Thymus (tissue), 11 donors: ENCODE data around the gene PFN4. TPM values are rescaled to one million over a fixed set of nuclear protein-coding genes. Genes with fewer than 3 reads are reported as not detected.

Source experiments
- DNase-seq, 9 donors: peaks; one replicate each; pipeline ENCODE4 v3.0.0-alpha.2; 2013; ENCODE audit warnings: low spot score in 9 of 9, low read depth in 6 of 9, missing footprints in 1 of 9
- H3K27ac ChIP-seq, 2 donors: one replicate each; pipeline ENCODE4 v1.5.1; 2013; ENCODE audit warnings: control low read depth in 1 of 2, low read depth in 1 of 2, low read length in 1 of 2, mild to moderate bottlenecking in 1 of 2, moderate library complexity in 1 of 2
- H3K27me3 ChIP-seq, 2 donors: one replicate each; pipeline ENCODE4 v1.5.1; 2013; ENCODE audit warnings: low read length in 1 of 2; ENCODE audit not compliant: control insufficient read depth in 2 of 2, insufficient read depth in 1 of 2
- H3K36me3 ChIP-seq, 2 donors: one replicate each; pipeline ENCODE4 v1.5.1; 2013; ENCODE audit warnings: low read length in 1 of 2, mild to moderate bottlenecking in 1 of 2, moderate library complexity in 1 of 2; ENCODE audit not compliant: control insufficient read depth in 2 of 2, insufficient read depth in 2 of 2
- H3K4me1 ChIP-seq, 2 donors: one replicate each; pipeline ENCODE4 v1.5.1; 2013; ENCODE audit warnings: low read length in 2 of 2; ENCODE audit not compliant: control insufficient read depth in 2 of 2, insufficient read depth in 2 of 2
- H3K4me3 ChIP-seq, 2 donors: one replicate each; pipeline ENCODE4 v1.5.1; 2013; ENCODE audit warnings: low read length in 2 of 2, control low read depth in 1 of 2, mild to moderate bottlenecking in 1 of 2
- H3K9me3 ChIP-seq, 2 donors: one replicate each; pipeline ENCODE4 v1.5.1; 2013; ENCODE audit warnings: low read length in 1 of 2, mild to moderate bottlenecking in 1 of 2; ENCODE audit not compliant: control insufficient read depth in 2 of 2, insufficient read depth in 1 of 2
- WGBS: extraction: QIAGEN DNeasy Blood & Tissue Kit; methylation state at CpG from one replicate; pipeline ENCODE4 v1.1.7; 2013; 5-methylcytosine and 5-hydroxymethylcytosine counted together
- polyA plus RNA-seq: library from polyadenylated mRNA; stranded (reverse); fragments of 200-250 nt; gene quantifications from one replicate; pipeline ENCODE4 v1.2.3, GENCODE V29; 2013
- total RNA-seq: library from RNA; stranded (reverse); fragments of 120-200 nt; gene quantifications from one replicate; pipeline ENCODE4 v1.2.4, GENCODE V29; 2013
- donor health status: healthy.

The PFN4 gene
- total and polyA plus RNA-seq, 2 donors: 0.90 to 1.3 TPM

- Histone ChIP-seq H3K9me3 (no peaks in the 10 kb centered on the region), H3K4me1 (peaks cover 3 to 11% of the 10 kb centered on the region in 2 donors), H3K27me3 (no peaks in the 10 kb centered on the region), H3K27ac (peak overlapping the region; percentile 91 to 92), H3K4me3 (peak overlapping the region; percentile 81), H3K36me3 (peaks cover 3 to 25% of the 10 kb centered on the region in 2 donors)
- WGBS: 2% methylated on average over 41 of the region's 41 CpGs
- DNase-seq: peak in 2 of 9 donors; percentile 8 to 25
Observed at GRCh38 chr2:24076849-24077534, 46.1 kb downstream of the PFN4 start.

- Histone ChIP-seq H3K9me3 (no peaks in the 10 kb centered on the region), H3K4me1 (peaks cover 3 to 11% of the 10 kb centered on the region in 2 donors), H3K27me3 (no peaks in the 10 kb centered on the region), H3K36me3 (peaks cover 6 to 25% of the 10 kb centered on the region in 2 donors), H3K27ac (peak within 1 kb of the TSS; percentile 92 to 96), H3K4me3 (peak within 1 kb of the TSS; percentile 81)
- DNase-seq: peak; percentile 97 to 100 (median 99)
- WGBS: under 1% methylated on average over 64 of the region's 64 CpGs
Observed at GRCh38 chr2:24075915-24076848, 47.0 kb downstream of the PFN4 start, which contains the start of gene SF3B6. SF3B6 (minus strand) TSS chr2:24076326; CDS start chr2:24076229, 97 bp downstream.

DNA sequence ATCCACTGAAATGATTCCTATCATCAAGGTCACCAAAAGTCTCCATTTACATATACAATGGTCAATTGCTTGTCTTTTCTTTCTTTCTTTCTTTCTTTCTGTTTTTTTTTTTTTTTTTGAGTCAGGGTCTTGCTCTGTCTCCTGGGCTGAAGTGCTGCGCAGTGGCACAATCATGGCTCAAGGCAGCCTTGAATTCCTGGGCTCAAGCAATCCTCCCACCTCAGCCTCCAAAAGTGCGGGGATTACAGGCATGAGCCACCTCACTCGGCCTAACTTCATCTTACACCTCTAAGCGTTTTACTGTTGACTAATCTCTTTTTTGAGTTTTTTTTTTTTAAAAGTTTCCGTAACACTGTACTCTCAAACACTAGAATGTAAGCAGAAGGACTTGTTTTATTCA lies 47.9 kb downstream of the PFN4 start:
- peaks cover 3 to 11% of the 10 kb centered on the region in 2 donors for H3K4me1 ChIP-seq
- H3K27ac ChIP-seq: no peak overlapping the region
- no peaks in the 10 kb centered on the region for H3K9me3 ChIP-seq
- WGBS: 83% methylated on average over 5 of the region's 5 CpGs
- H3K4me3 ChIP-seq: peak overlapping the region; percentile 81
- H3K36me3 ChIP-seq: peaks cover 5 to 25% of the 10 kb centered on the region in 2 donors
- DNase-seq: no peak
- H3K27me3 ChIP-seq: no peaks in the 10 kb centered on the region

- no peaks in the 10 kb centered on the region for H3K9me3 ChIP-seq
- H3K4me3 ChIP-seq: no peak overlapping the region
- WGBS: 96% methylated on average over 6 of the region's 6 CpGs
- H3K36me3 ChIP-seq: peaks cover 14 to 31% of the 10 kb centered on the region in 2 donors
- no peaks in the 10 kb centered on the region for H3K27me3 ChIP-seq
- DNase-seq: no peak
- H3K4me1 ChIP-seq: peaks cover 3 to 11% of the 10 kb centered on the region in 2 donors
- no peak overlapping the region for H3K27ac ChIP-seq
Observed at GRCh38 chr2:24073816-24074215, 49.3 kb downstream of the PFN4 start.

DNA sequence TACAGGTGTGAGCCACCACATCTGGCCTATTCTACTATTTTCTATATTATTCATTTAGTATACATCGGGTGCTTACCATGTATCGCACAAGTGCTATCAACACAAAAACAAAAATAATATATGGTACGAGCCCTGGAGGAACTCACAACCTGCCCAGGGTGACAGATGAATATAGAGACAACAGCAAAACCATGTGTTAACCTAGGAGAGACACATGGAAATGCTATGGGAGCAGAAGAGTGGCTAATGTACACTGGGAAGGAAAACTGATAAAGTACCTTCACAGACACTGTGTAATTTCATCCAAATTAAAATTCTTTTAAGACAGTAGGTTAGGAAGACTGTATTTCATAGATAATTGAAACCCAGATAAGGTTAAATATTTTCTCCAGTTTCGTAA lies 50.9 kb downstream of the PFN4 start:
- DNase-seq: no peak
- Histone ChIP-seq H3K4me3 (no peak overlapping the region), H3K27ac (no peak overlapping the region), H3K36me3 (peaks cover 24 to 40% of the 10 kb centered on the region in 2 donors), H3K4me1 (peaks cover 3 to 7% of the 10 kb centered on the region in 2 donors), H3K9me3 (no peaks in the 10 kb centered on the region), H3K27me3 (no peaks in the 10 kb centered on the region)
- 92% methylated on average over 4 of the region's 4 CpGs for WGBS

GRCh38 chr2:24065341-24065740 lies 57.8 kb downstream of the PFN4 start:
- Histone ChIP-seq H3K4me3 (no peak overlapping the region), H3K9me3 (no peaks in the 10 kb centered on the region), H3K27ac (no peak overlapping the region), H3K27me3 (no peaks in the 10 kb centered on the region), H3K4me1 (no peaks in the 10 kb centered on the region), H3K36me3 (peaks cover 28 to 42% of the 10 kb centered on the region in 2 donors)
- WGBS: 94% methylated on average over 2 of the region's 2 CpGs
- no peak for DNase-seq

Other genes starting within 250 kb of the PFN4 start
- 22.5 TPM for gene ATAD2B, start 196.2 kb downstream of the PFN4 start, total RNA-seq
- 12.1 TPM for gene ATAD2B, start 196.2 kb downstream of the PFN4 start, polyA plus RNA-seq
- 11.0 TPM for gene UBXN2A, start 182.9 kb downstream of the PFN4 start, total RNA-seq
- 10.9 TPM for gene UBXN2A, start 182.9 kb downstream of the PFN4 start, polyA plus RNA-seq
- 0.19 TPM for gene MFSD2B, start 113.2 kb downstream of the PFN4 start, total RNA-seq
- 0.21 TPM for gene MFSD2B, start 113.2 kb downstream of the PFN4 start, polyA plus RNA-seq
- gene WDCP, start 75.9 kb downstream of the PFN4 start, total RNA-seq: 11.5 TPM
- gene WDCP, start 75.9 kb downstream of the PFN4 start, polyA plus RNA-seq: 4.7 TPM
- gene FKBP1B, start 73.6 kb downstream of the PFN4 start, total RNA-seq: 4.4 TPM
- 9.3 TPM for gene FKBP1B, start 73.6 kb downstream of the PFN4 start, polyA plus RNA-seq
- 213 TPM for gene SF3B6, start 47.0 kb downstream of the PFN4 start, total RNA-seq
- gene SF3B6, start 47.0 kb downstream of the PFN4 start, polyA plus RNA-seq: 163 TPM
- gene TP53I3, start 38.5 kb downstream of the PFN4 start, total RNA-seq: 30.0 TPM
- gene TP53I3, start 38.5 kb downstream of the PFN4 start, polyA plus RNA-seq: 31.3 TPM
- 16.2 TPM for gene FAM228B, start 135 bp upstream of the PFN4 start, total RNA-seq
- gene FAM228B, start 135 bp upstream of the PFN4 start, polyA plus RNA-seq: 31.5 TPM
- gene FAM228A, start 51.7 kb upstream of the PFN4 start, total RNA-seq: 0.66 TPM
- 0.96 TPM for gene FAM228A, start 51.7 kb upstream of the PFN4 start, polyA plus RNA-seq
- gene ITSN2, start 237.2 kb upstream of the PFN4 start, total RNA-seq: 30.5 TPM
- 74.6 TPM for gene ITSN2, start 237.2 kb upstream of the PFN4 start, polyA plus RNA-seq